HG02610 (cell line): ENCODE data around the gene DENND10.
"Not testable (repeated sequence)": the region's sequence is repeated elsewhere in the genome, so short reads cannot be mapped to it uniquely, and the experiment has no call there.

Source experiments
- ATAC-seq: cut with Tn5 transposase; IDR thresholded peaks from one replicate; pipeline ENCODE4 v1.9.1; 2021; ENCODE audit warnings: mild to moderate bottlenecking, moderate library complexity; ENCODE audit not compliant: unreplicated experiment

The DENND10 gene

GRCh38 chr10:119131512-119132240 is 27.8 kb downstream of the DENND10 start:
- ATAC-seq: peak; percentile 61

GRCh38 chr10:119132521-119133345 is 28.8 kb downstream of the DENND10 start:
- ATAC-seq: no peak

- ATAC-seq: no peak
These were observed 30.0 kb downstream of the DENND10 start for GRCh38 chr10:119133949-119134348.

- no peak for ATAC-seq
These were observed 31.6 kb downstream of the DENND10 start for GRCh38 chr10:119135513-119135881.

GRCh38 chr10:119136084-119136483 is 32.2 kb downstream of the DENND10 start:
- no peak for ATAC-seq

- not testable (repeated sequence) for ATAC-seq
These were observed 34.0 kb downstream of the DENND10 start for GRCh38 chr10:119137878-119138277.

GRCh38 chr10:119138346-119139306 is 34.7 kb downstream of the DENND10 start:
- no peak for ATAC-seq

- no peak for ATAC-seq
These were observed 35.7 kb downstream of the DENND10 start for GRCh38 chr10:119139464-119140067.

GRCh38 chr10:119140603-119141245 is 36.8 kb downstream of the DENND10 start:
- no peak for ATAC-seq

- no peak for ATAC-seq
These were observed 39.7 kb downstream of the DENND10 start for GRCh38 chr10:119143657-119144056.

- ATAC-seq: no peak
These were observed 45.2 kb downstream of the DENND10 start for GRCh38 chr10:119149157-119149556.

GRCh38 chr10:119149729-119150128 is 45.8 kb downstream of the DENND10 start:
- no peak for ATAC-seq

GRCh38 chr10:119151601-119152000 is 47.7 kb downstream of the DENND10 start:
- not testable (repeated sequence) for ATAC-seq

- ATAC-seq: no peak
These were observed 49.1 kb downstream of the DENND10 start for GRCh38 chr10:119153041-119153440.

GRCh38 chr10:119153661-119154060 is 49.7 kb downstream of the DENND10 start:
- ATAC-seq: no peak

GRCh38 chr10:119159332-119159731 is 55.4 kb downstream of the DENND10 start:
- ATAC-seq: no peak

- ATAC-seq: no peak
These were observed 58.0 kb downstream of the DENND10 start for GRCh38 chr10:119161680-119162451.

- no peak for ATAC-seq
These were observed 58.7 kb downstream of the DENND10 start for GRCh38 chr10:119162452-119163092.
